ENCODE results near the gene AKAP6.

AKAP6 gene

DNA sequence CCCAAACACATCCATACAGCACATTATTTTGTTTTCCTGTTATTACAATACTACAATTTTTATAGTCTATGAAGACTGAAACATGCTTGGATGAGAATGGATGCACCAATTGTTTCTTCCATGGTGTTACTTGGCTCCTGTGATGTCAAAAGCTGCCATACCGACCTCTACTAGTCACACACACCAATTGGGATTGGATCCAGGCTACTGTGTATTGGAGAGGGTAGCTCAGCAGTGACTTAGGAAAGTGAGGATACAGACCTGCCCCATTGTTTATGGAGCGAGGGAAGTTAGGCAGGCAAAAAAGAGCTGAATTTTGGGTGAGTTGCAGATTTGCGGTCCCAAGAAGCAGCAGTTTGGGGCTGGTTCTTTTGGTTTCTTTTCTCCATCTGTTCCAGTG lies 30.8 kb upstream of the AKAP6 start:
- Histone ChIP-seq H3F3A (ENCODE audit: control insufficient read depth, insufficient read depth) (no peaks in the 10 kb centered on the region), H3K27ac (ENCODE audit: low read depth, low read length) (no peak overlapping the region), H3K27me3 (ENCODE audit: control insufficient read depth, low read length) (no peaks in the 10 kb centered on the region), H3K9me3 (ENCODE audit: control insufficient read depth, insufficient read depth, low read length) (no peaks in the 10 kb centered on the region), H3K4me3 (ENCODE audit: low read length) (no peak overlapping the region), H3K36me3 (ENCODE audit: control insufficient read depth, low read length) (no peaks in the 10 kb centered on the region), H3K4me1 (ENCODE audit: control insufficient read depth, low read length) (no peaks in the 10 kb centered on the region), H4K20me1 (ENCODE audit: control insufficient read depth, insufficient read depth, low read depth, low read length) (no peaks in the 10 kb centered on the region), H3K79me2 (ENCODE audit: control insufficient read depth, low read length) (no peaks in the 10 kb centered on the region), H3K4me2 (ENCODE audit: low read length) (no peak overlapping the region), H3K9me2 (replicated peaks; ENCODE audit: control insufficient read depth, low read length) (no peaks in the 10 kb centered on the region)
- no peak for TF ChIP-seq EZH2phosphoT487 (IDR thresholded peaks at IDR 0.05; ENCODE audit: borderline replicate concordance, low read length)
- TF ChIP-seq, protein P1, sequence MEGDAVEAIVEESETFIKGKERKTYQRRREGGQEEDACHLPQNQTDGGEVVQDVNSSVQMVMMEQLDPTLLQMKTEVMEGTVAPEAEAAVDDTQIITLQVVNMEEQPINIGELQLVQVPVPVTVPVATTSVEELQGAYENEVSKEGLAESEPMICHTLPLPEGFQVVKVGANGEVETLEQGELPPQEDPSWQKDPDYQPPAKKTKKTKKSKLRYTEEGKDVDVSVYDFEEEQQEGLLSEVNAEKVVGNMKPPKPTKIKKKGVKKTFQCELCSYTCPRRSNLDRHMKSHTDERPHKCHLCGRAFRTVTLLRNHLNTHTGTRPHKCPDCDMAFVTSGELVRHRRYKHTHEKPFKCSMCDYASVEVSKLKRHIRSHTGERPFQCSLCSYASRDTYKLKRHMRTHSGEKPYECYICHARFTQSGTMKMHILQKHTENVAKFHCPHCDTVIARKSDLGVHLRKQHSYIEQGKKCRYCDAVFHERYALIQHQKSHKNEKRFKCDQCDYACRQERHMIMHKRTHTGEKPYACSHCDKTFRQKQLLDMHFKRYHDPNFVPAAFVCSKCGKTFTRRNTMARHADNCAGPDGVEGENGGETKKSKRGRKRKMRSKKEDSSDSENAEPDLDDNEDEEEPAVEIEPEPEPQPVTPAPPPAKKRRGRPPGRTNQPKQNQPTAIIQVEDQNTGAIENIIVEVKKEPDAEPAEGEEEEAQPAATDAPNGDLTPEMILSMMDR (IDR thresholded peaks at IDR 0.05; ENCODE audit: low read depth, low read length, poor library complexity, severe bottlenecking): no peak

DNA sequence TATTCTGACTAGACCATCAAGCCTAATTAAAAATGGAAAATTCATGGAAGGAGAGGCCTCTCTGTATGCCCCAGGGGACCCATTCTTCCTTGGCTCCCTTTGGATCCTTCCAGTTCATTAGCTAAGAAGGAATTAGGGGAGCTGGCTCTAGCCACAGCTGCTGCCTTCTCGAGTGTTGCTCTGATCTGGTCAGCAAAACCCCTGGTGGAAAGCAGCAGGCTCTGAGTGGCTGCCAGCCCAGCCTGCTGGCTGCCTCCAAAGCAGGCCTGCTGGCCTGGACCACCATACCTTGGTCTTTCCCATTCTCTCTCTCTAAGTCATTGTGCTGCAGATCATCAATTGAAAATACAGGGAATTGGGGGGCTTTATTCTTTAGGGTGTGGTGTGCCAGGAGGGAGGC lies 29.0 kb upstream of the AKAP6 start:
- no peaks in the 10 kb centered on the region for H3F3A ChIP-seq (ENCODE audit: control insufficient read depth, insufficient read depth)
- no peaks in the 10 kb centered on the region for H3K4me1 ChIP-seq (ENCODE audit: control insufficient read depth, low read length)
- no peaks in the 10 kb centered on the region for H3K36me3 ChIP-seq (ENCODE audit: control insufficient read depth, low read length)
- TF ChIP-seq, protein P1 (IDR thresholded peaks at IDR 0.05; ENCODE audit: low read depth, low read length, poor library complexity, severe bottlenecking): no peak
- no peak for TF ChIP-seq EZH2phosphoT487 (IDR thresholded peaks at IDR 0.05; ENCODE audit: borderline replicate concordance, low read length)
- H3K9me3 ChIP-seq (ENCODE audit: control insufficient read depth, insufficient read depth, low read length): no peaks in the 10 kb centered on the region
- H3K4me3 ChIP-seq (ENCODE audit: low read length): no peak overlapping the region
- no peak overlapping the region for H3K27ac ChIP-seq (ENCODE audit: low read depth, low read length)
- no peaks in the 10 kb centered on the region for H3K9me2 ChIP-seq (replicated peaks; ENCODE audit: control insufficient read depth, low read length)
- no peaks in the 10 kb centered on the region for H3K27me3 ChIP-seq (ENCODE audit: control insufficient read depth, low read length)
- H4K20me1 ChIP-seq (ENCODE audit: control insufficient read depth, insufficient read depth, low read depth, low read length): no peaks in the 10 kb centered on the region
- H3K4me2 ChIP-seq (ENCODE audit: low read length): no peak overlapping the region
- no peaks in the 10 kb centered on the region for H3K79me2 ChIP-seq (ENCODE audit: control insufficient read depth, low read length)

DNA sequence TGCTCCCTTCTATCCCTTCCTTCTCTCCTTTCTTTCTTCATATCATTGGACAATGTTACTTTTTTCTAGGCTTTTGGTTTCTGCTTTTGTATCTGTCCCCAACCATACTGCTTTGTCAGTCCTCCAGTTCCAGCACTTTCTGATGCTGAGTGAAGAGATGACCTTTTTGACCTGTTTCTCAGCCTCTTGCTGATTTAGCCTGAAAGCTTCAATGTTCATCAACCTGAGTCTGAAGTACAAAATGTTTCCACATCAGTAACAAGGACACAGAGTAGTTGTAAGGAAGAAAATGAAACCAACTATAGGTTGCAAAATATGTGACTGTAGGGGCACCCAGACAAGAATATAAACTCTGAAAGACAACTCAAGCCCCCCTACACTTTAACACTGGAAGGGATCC lies 25.2 kb upstream of the AKAP6 start:
- no peaks in the 10 kb centered on the region for H3K9me3 ChIP-seq (ENCODE audit: control insufficient read depth, insufficient read depth, low read length)
- H3K27ac ChIP-seq (ENCODE audit: low read depth, low read length): no peak overlapping the region
- no peak for TF ChIP-seq EZH2phosphoT487 (IDR thresholded peaks at IDR 0.05; ENCODE audit: borderline replicate concordance, low read length)
- TF ChIP-seq, protein P1 (IDR thresholded peaks at IDR 0.05; ENCODE audit: low read depth, low read length, poor library complexity, severe bottlenecking): no peak
- H3K27me3 ChIP-seq (ENCODE audit: control insufficient read depth, low read length): no peaks in the 10 kb centered on the region
- no peaks in the 10 kb centered on the region for H3K4me1 ChIP-seq (ENCODE audit: control insufficient read depth, low read length)
- no peaks in the 10 kb centered on the region for H3K36me3 ChIP-seq (ENCODE audit: control insufficient read depth, low read length)
- no peak overlapping the region for H3K4me3 ChIP-seq (ENCODE audit: low read length)
- no peaks in the 10 kb centered on the region for H3F3A ChIP-seq (ENCODE audit: control insufficient read depth, insufficient read depth)
- H3K4me2 ChIP-seq (ENCODE audit: low read length): no peak overlapping the region
- no peaks in the 10 kb centered on the region for H4K20me1 ChIP-seq (ENCODE audit: control insufficient read depth, insufficient read depth, low read depth, low read length)
- H3K9me2 ChIP-seq (replicated peaks; ENCODE audit: control insufficient read depth, low read length): no peaks in the 10 kb centered on the region
- no peaks in the 10 kb centered on the region for H3K79me2 ChIP-seq (ENCODE audit: control insufficient read depth, low read length)

DNA sequence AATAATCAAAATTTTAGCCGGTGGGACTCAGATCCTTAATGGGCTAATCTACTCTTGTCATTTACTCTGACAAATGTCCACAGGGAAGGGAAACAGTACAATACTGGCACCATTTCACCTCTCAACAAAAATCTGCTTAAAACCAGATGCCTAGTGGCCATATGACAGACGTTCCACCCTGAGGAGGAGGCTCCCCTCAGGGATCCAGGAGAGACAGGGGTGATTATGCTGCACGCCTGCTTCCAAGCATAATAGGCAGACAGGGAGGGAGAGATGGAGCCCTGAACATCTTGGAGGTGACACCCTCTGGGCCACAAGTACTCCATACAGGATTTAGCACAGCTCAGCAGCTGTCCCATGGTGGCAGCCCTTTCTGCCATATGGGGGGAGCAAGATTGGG lies 24.8 kb upstream of the AKAP6 start:
- no peak overlapping the region for H3K4me3 ChIP-seq (ENCODE audit: low read length)
- no peaks in the 10 kb centered on the region for H3F3A ChIP-seq (ENCODE audit: control insufficient read depth, insufficient read depth)
- TF ChIP-seq, protein P1 (IDR thresholded peaks at IDR 0.05; ENCODE audit: low read depth, low read length, poor library complexity, severe bottlenecking): no peak
- TF ChIP-seq EZH2phosphoT487 (IDR thresholded peaks at IDR 0.05; ENCODE audit: borderline replicate concordance, low read length): no peak
- H3K27me3 ChIP-seq (ENCODE audit: control insufficient read depth, low read length): no peaks in the 10 kb centered on the region
- H4K20me1 ChIP-seq (ENCODE audit: control insufficient read depth, insufficient read depth, low read depth, low read length): no peaks in the 10 kb centered on the region
- H3K4me1 ChIP-seq (ENCODE audit: control insufficient read depth, low read length): no peaks in the 10 kb centered on the region
- no peaks in the 10 kb centered on the region for H3K9me2 ChIP-seq (replicated peaks; ENCODE audit: control insufficient read depth, low read length)
- no peaks in the 10 kb centered on the region for H3K9me3 ChIP-seq (ENCODE audit: control insufficient read depth, insufficient read depth, low read length)
- no peaks in the 10 kb centered on the region for H3K79me2 ChIP-seq (ENCODE audit: control insufficient read depth, low read length)
- no peaks in the 10 kb centered on the region for H3K36me3 ChIP-seq (ENCODE audit: control insufficient read depth, low read length)
- no peak overlapping the region for H3K27ac ChIP-seq (ENCODE audit: low read depth, low read length)
- H3K4me2 ChIP-seq (ENCODE audit: low read length): no peak overlapping the region
